ENCODE measurements around the gene SP140L. TPM values are rescaled to one million over a fixed set of nuclear protein-coding genes. Genes with fewer than 3 reads are reported as not detected.
A peak's percentile ranks its signal among the peaks of the same experiment; 100 is the strongest.

Gene SP140L
- total and polyA plus RNA-seq, 10 of the 15 experiments (the other 5 are each of a cell fraction or from before 2014, with no cell fraction given) = 4.7 to 28.6 (median 15.0) TPM

GRCh38 chr2:230416061-230416721, 89.2 kb downstream of the SP140L start, which contains the start of gene SP100 (continued):
- TF ChIP-seq RAD51 (IDR thresholded peaks at IDR 0.05) (peak; percentile 94), CUX1 (IDR thresholded peaks at IDR 0.05; ENCODE audit: insufficient replicate concordance, low read depth, low read length) (no peak), YBX1 (IDR thresholded peaks at IDR 0.05) (no peak), ZNF24 (IDR thresholded peaks at IDR 0.05) (peak; percentile 48; the same call in 1 of the 2 replicates), PAX8 (IDR thresholded peaks at IDR 0.05) (no peak), RCOR1 (conservative IDR thresholded peaks at IDR 0.05; ENCODE audit: low read depth, low read length) (no peak), TBL1XR1 (IDR thresholded peaks at IDR 0.05; ENCODE audit: low read depth, low read length) (no peak), ATF7 (IDR thresholded peaks at IDR 0.05; ENCODE audit: low read depth) (peak; percentile 52; the same call in 1 of the 2 replicates), CREB1 (IDR thresholded peaks at IDR 0.05; ENCODE audit: low read depth) (peak; percentile 53; the same call in 1 of the 2 replicates), BMI1 (IDR thresholded peaks at IDR 0.05; ENCODE audit: borderline replicate concordance) (no peak), ZNF687 (IDR thresholded peaks at IDR 0.05) (peak; percentile 86), IRF3 (IDR thresholded peaks at IDR 0.05) (no peak)
- TF ChIP-seq, protein P1, sequence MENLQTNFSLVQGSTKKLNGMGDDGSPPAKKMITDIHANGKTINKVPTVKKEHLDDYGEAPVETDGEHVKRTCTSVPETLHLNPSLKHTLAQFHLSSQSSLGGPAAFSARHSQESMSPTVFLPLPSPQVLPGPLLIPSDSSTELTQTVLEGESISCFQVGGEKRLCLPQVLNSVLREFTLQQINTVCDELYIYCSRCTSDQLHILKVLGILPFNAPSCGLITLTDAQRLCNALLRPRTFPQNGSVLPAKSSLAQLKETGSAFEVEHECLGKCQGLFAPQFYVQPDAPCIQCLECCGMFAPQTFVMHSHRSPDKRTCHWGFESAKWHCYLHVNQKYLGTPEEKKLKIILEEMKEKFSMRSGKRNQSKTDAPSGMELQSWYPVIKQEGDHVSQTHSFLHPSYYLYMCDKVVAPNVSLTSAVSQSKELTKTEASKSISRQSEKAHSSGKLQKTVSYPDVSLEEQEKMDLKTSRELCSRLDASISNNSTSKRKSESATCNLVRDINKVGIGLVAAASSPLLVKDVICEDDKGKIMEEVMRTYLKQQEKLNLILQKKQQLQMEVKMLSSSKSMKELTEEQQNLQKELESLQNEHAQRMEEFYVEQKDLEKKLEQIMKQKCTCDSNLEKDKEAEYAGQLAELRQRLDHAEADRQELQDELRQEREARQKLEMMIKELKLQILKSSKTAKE (IDR thresholded peaks at IDR 0.05; ENCODE audit: low read depth, poor library complexity, severe bottlenecking) = peak; percentile 38

Data from GM12878 (cell line).